PC-9 (cell line): ENCODE measurements around the gene TUT4. TPM values are rescaled to one million over a fixed set of nuclear protein-coding genes. Genes with fewer than 3 reads are reported as not detected.

ENCODE experiments used
- BruUV-seq: library from RNA; stranded (reverse); fragments of 400-500 nt; replicated peaks from 2 replicates; lab custom pipeline; 2021; lab: Mats Ljungman, UMichigan
- CTCF ChIA-PET: fragments of 300-600 bp; sonication (Branson Sonifier 250); formaldehyde crosslinking; loops from one replicate; lab custom pipeline; 2022; ENCODE audit warnings: antibody characterized with exemption; lab: Charles Lee
- POLR2A ChIA-PET: fragments of 300-600 bp; sonication (Branson Sonifier 250); formaldehyde crosslinking; loops from one replicate; lab custom pipeline; 2022; ENCODE audit warnings: antibody characterized with exemption; ENCODE audit not compliant: unreplicated experiment; lab: Charles Lee
- DNase-seq, 2 experiments: peaks; one replicate each; pipeline versions ENCODE4 v3.0.0 to v3.0.0-alpha.2; 2015 to 2022; ENCODE audit warnings: mixed read lengths in 1 of 2
- H2AFZ ChIP-seq: fragments of 200-600 bp; sonication (generic); 2 replicates; pipeline ENCODE4 v1.8.1; 2017; ENCODE audit warnings: antibody characterized with exemption
- H3F3A ChIP-seq: fragments of 200-600 bp; sonication (generic); 2 replicates; pipeline ENCODE4 v1.8.1; 2017; ENCODE audit warnings: antibody characterized with exemption, mild to moderate bottlenecking, low read depth; ENCODE audit not compliant: insufficient read depth
- H3K27ac ChIP-seq: fragments of 200-600 bp; sonication (generic); 2 replicates; pipeline ENCODE4 v1.6.1; 2016; ENCODE audit warnings: mixed run types
- H3K27me3 ChIP-seq: fragments of 200-600 bp; sonication (generic); 2 replicates; pipeline ENCODE4 v1.6.1; 2016; ENCODE audit warnings: low read depth, mixed run types; ENCODE audit not compliant: insufficient read depth
- H3K36me3 ChIP-seq: fragments of 200-600 bp; sonication (generic); 2 replicates; pipeline ENCODE4 v1.6.1; 2016; ENCODE audit warnings: low read depth, mixed run types
- H3K4me1 ChIP-seq: fragments of 200-600 bp; sonication (generic); replicated peaks from 2 replicates; pipeline ENCODE4 v1.6.1; 2016; ENCODE audit warnings: mixed run types; ENCODE audit not compliant: insufficient read depth
- H3K4me2 ChIP-seq: fragments of 200-600 bp; sonication (generic); 2 replicates; pipeline ENCODE4 v1.6.1; 2017; ENCODE audit warnings: mixed run types
- H3K4me3 ChIP-seq: fragments of 200-600 bp; sonication (generic); 2 replicates; pipeline ENCODE4 v1.6.1; 2016; ENCODE audit warnings: mixed run types
- H3K79me2 ChIP-seq: fragments of 200-600 bp; sonication (generic); 2 replicates; pipeline ENCODE4 v1.6.1; 2017; ENCODE audit warnings: low read depth, mixed run types
- H3K9me2 ChIP-seq: fragments of 200-600 bp; sonication (generic); 2 replicates; pipeline ENCODE4 v1.8.1; 2017; ENCODE audit warnings: mild to moderate bottlenecking; ENCODE audit not compliant: insufficient read depth
- H3K9me3 ChIP-seq: fragments of 200-600 bp; sonication (generic); 2 replicates; pipeline ENCODE4 v1.8.1; 2016; ENCODE audit warnings: low read depth; ENCODE audit not compliant: insufficient read depth
- H4K20me1 ChIP-seq: fragments of 200-600 bp; sonication (generic); 2 replicates; pipeline ENCODE4 v1.8.1; 2017; ENCODE audit not compliant: insufficient read depth
- CTCF ChIP-seq: fragments of 200-600 bp; sonication (generic); conservative IDR thresholded peaks from 2 replicates; pipeline ENCODE4 v1.6.1; 2017; ENCODE audit warnings: mixed run types, antibody characterized with exemption, mild to moderate bottlenecking, moderate library complexity
- EZH2 ChIP-seq: fragments of 200-600 bp; sonication (generic); IDR thresholded peaks from 2 replicates; pipeline ENCODE4 v1.8.0; 2017; ENCODE audit warnings: antibody characterized with exemption, low read depth
- intact Hi-C: fragments of 100-400 bp; cut with micrococcal nuclease; formaldehyde crosslinking; loops from one replicate; pipeline ENCODE4 v1.10.0; 2022; ENCODE audit not compliant: unreplicated experiment
- total RNA-seq: library from RNA; stranded (reverse); gene quantifications from 2 replicates; pipeline ENCODE4 v1.2.3, GENCODE V29; 2021

TUT4 gene
- total RNA-seq, 1 experiment from 2014 or later: 78.3 TPM

- no peaks in the 10 kb centered on the region for H3K9me2 ChIP-seq
- intact Hi-C loops: no loop called here
- BruUV-seq: no TSS peak
- no peaks in the 10 kb centered on the region for H3K27me3 ChIP-seq
- H3F3A ChIP-seq: peaks cover 19% of the 10 kb centered on the region; the same call in 1 of the 2 replicates
- no peaks in the 10 kb centered on the region for H3K79me2 ChIP-seq
- DNase-seq: no peak
- CTCF ChIA-PET: interaction anchor here (0.6 kb wide), 1 partner anchor 13 kb away, joined by 3 read pairs; no protein-coding TSS in a partner anchor
- POLR2A ChIA-PET: no interaction called here
- H3K4me2 ChIP-seq: no peak overlapping the region
- no peaks in the 10 kb centered on the region for H3K9me3 ChIP-seq
- TF ChIP-seq CTCF (no peak), EZH2 (no peak)
- peaks cover 4% of the 10 kb centered on the region; the same call in 1 of the 2 replicates for H4K20me1 ChIP-seq
- H3K4me3 ChIP-seq: no peak overlapping the region
- H3K4me1 ChIP-seq: no peaks in the 10 kb centered on the region
- H3K36me3 ChIP-seq: peaks cover 42% of the 10 kb centered on the region
- H2AFZ ChIP-seq: no peak overlapping the region
- no peak overlapping the region for H3K27ac ChIP-seq
Observed at GRCh38 chr1:52413410-52413989, 139.4 kb downstream of the TUT4 start.

- Histone ChIP-seq H3K79me2 (peaks cover 53% of the 10 kb centered on the region), H3K36me3 (peaks cover 17% of the 10 kb centered on the region; the same call in 1 of the 2 replicates), H3K9me2 (no peaks in the 10 kb centered on the region), H2AFZ (peak overlapping the region; percentile 93), H3K27me3 (no peaks in the 10 kb centered on the region), H3K4me1 (peaks cover 22% of the 10 kb centered on the region), H3K9me3 (no peaks in the 10 kb centered on the region), H3K4me3 (peak overlapping the region; percentile 78), H3K4me2 (peak overlapping the region; percentile 86), H3F3A (no peaks in the 10 kb centered on the region), H4K20me1 (0 out of 2 replicates have a peak, but pooled peaks cover 4% of the 10 kb centered on the region), H3K27ac (peak overlapping the region; percentile 83)
- TF ChIP-seq CTCF (peak; percentile 20; the same call in 1 of the 2 replicates), EZH2 (no peak)
- ChIA-PET CTCF (no interaction called here), POLR2A (interaction anchor here (0.6 to 0.7 kb wide), 3 partner anchors 10 to 258 kb away, joined by 3 to 8 read pairs (median 5); no protein-coding TSS in a partner anchor)
- no peak for DNase-seq
- no TSS peak for BruUV-seq
- intact Hi-C loops: loop anchor here (1.0 to 5.0 kb wide), 3 partner anchors 39 to 792 kb away; partner anchors contain the start of genes CC2D1B, CPT2 and TXNDC12
Observed at GRCh38 chr1:52404975-52405338, 147.9 kb downstream of the TUT4 start.

- CTCF ChIA-PET: interaction anchor here (0.5 kb wide), 1 partner anchor 711 kb away, joined by 5 read pairs; no protein-coding TSS in a partner anchor
- peak; percentile 61 for TF ChIP-seq CTCF
- no peak for TF ChIP-seq EZH2
- Histone ChIP-seq H3K9me3 (no peaks in the 10 kb centered on the region), H3K4me3 (peak within 1 kb of the TSS; percentile 78), H3F3A (no peaks in the 10 kb centered on the region), H2AFZ (peak within 1 kb of the TSS; percentile 95), H3K9me2 (no peaks in the 10 kb centered on the region), H3K27me3 (no peaks in the 10 kb centered on the region), H3K4me1 (peaks cover 22% of the 10 kb centered on the region), H3K79me2 (peaks cover 53% of the 10 kb centered on the region), H4K20me1 (0 out of 2 replicates have a peak, but pooled peaks cover 3% of the 10 kb centered on the region), H3K4me2 (peak within 1 kb of the TSS; percentile 86), H3K36me3 (peaks cover 17% of the 10 kb centered on the region; the same call in 1 of the 2 replicates), H3K27ac (peak within 1 kb of the TSS; percentile 83)
- intact Hi-C loops: loop anchor here (1.0 to 5.0 kb wide), 3 partner anchors 38 to 793 kb away; partner anchors contain the start of genes CC2D1B, CPT2 and TXNDC12
- POLR2A ChIA-PET: interaction anchor here (0.6 to 0.7 kb wide), 6 partner anchors 10 to 349 kb away, joined by 3 to 7 read pairs (median 5); partner anchors contain the start of gene TXNDC12
- peak; percentile 90 to 94 for DNase-seq
- BruUV-seq: TSS peak; percentile 79
Observed at GRCh38 chr1:52404116-52404974, 148.5 kb downstream of the TUT4 start, which contains the start of the genes ORC1 and PRPF38A. TSS of gene ORC1 (minus strand) at chr1:52404423. CDS start at chr1:52402223, 2,200 bp downstream. TSS of gene PRPF38A (plus strand) at chr1:52404602. CDS start at chr1:52404750, 148 bp downstream.
